Measurements from ENCODE around the gene RIMBP2.
A peak's percentile ranks its signal among the peaks of the same experiment; 100 is the strongest.

RIMBP2 gene

GRCh38 chr12:130716969-130717366 lies 869 bp upstream of the RIMBP2 start:
- DNase-seq (ENCODE audit: low read depth in 2 of 2) = no peak
- no peak for TF ChIP-seq CTCF (IDR thresholded peaks at IDR 0.05; ENCODE audit: low read depth, low read length)
- no peak overlapping the region for H3K4me3 ChIP-seq (replicated peaks in 1 of 2; ENCODE audit: low read depth in 2 of 2, low read length in 2 of 2)

- no peak for TF ChIP-seq CTCF (IDR thresholded peaks at IDR 0.05; ENCODE audit: low read depth, low read length)
- DNase-seq (ENCODE audit: low read depth in 2 of 2) = no peak
- no peak overlapping the region for H3K4me3 ChIP-seq (replicated peaks in 1 of 2; ENCODE audit: low read depth in 2 of 2, low read length in 2 of 2)
Measured at GRCh38 chr12:130715150-130715997, 725 bp downstream of the RIMBP2 start.

GRCh38 chr12:130714591-130715149 lies 1.4 kb downstream of the RIMBP2 start:
- TF ChIP-seq CTCF (IDR thresholded peaks at IDR 0.05; ENCODE audit: low read depth, low read length) = no peak
- no peak overlapping the region for H3K4me3 ChIP-seq (replicated peaks in 1 of 2; ENCODE audit: low read depth in 2 of 2, low read length in 2 of 2)
- DNase-seq (ENCODE audit: low read depth in 2 of 2) = no peak

GRCh38 chr12:130714091-130714590 lies 2.0 kb downstream of the RIMBP2 start:
- no peak for DNase-seq (ENCODE audit: low read depth in 2 of 2)
- peak overlapping the region in 1 of 2 donors; percentile 13 for H3K4me3 ChIP-seq (replicated peaks in 1 of 2; ENCODE audit: low read depth in 2 of 2, low read length in 2 of 2)
- no peak for TF ChIP-seq CTCF (IDR thresholded peaks at IDR 0.05; ENCODE audit: low read depth, low read length)

GRCh38 chr12:130713581-130713991 lies 2.5 kb downstream of the RIMBP2 start:
- H3K4me3 ChIP-seq (replicated peaks in 1 of 2; ENCODE audit: low read depth in 2 of 2, low read length in 2 of 2) = no peak overlapping the region
- TF ChIP-seq CTCF (IDR thresholded peaks at IDR 0.05; ENCODE audit: low read depth, low read length) = no peak
- DNase-seq (ENCODE audit: low read depth in 2 of 2) = no peak

GRCh38 chr12:130712346-130713065 lies 3.6 kb downstream of the RIMBP2 start:
- no peak for DNase-seq (ENCODE audit: low read depth in 2 of 2)
- no peak overlapping the region for H3K4me3 ChIP-seq (replicated peaks in 1 of 2; ENCODE audit: low read depth in 2 of 2, low read length in 2 of 2)
- no peak for TF ChIP-seq CTCF (IDR thresholded peaks at IDR 0.05; ENCODE audit: low read depth, low read length)

Data from cardiac fibroblast (primary cell).